GM19324 (cell line): Measurements from ENCODE around the gene TMEM170A.
"Not testable (repeated sequence)": the region's sequence is repeated elsewhere in the genome, so short reads cannot be mapped to it uniquely, and the experiment has no call there.

Experiments used
- ATAC-seq: cut with Tn5 transposase; IDR thresholded peaks from one replicate; pipeline ENCODE4 v1.9.1; 2021; ENCODE audit warnings: mild to moderate bottlenecking, moderate library complexity; ENCODE audit not compliant: unreplicated experiment, low FRiP score

TMEM170A gene

GRCh38 chr16:75464122-75464918 is at the start of gene TMEM170A:
Gene TMEM170A, minus strand, starts transcription at chr16:75464689. Its CDS starts 89 bp downstream, at chr16:75464600.
- ATAC-seq, result peak; percentile 97

GRCh38 chr16:75506574-75506973 is 42.1 kb upstream of the TMEM170A start:
- ATAC-seq, result no peak

GRCh38 chr16:75506107-75506506 is 41.6 kb upstream of the TMEM170A start:
- no peak for ATAC-seq

GRCh38 chr16:75503801-75504200 is 39.3 kb upstream of the TMEM170A start:
- no peak for ATAC-seq

GRCh38 chr16:75502916-75503605 is 38.6 kb upstream of the TMEM170A start:
- no peak for ATAC-seq

- ATAC-seq, result not testable (repeated sequence)
These were observed 37.3 kb upstream of the TMEM170A start for GRCh38 chr16:75501820-75502219.

GRCh38 chr16:75501359-75501758 is 36.9 kb upstream of the TMEM170A start:
- no peak for ATAC-seq

- ATAC-seq, result not testable (repeated sequence)
These were observed 34.3 kb upstream of the TMEM170A start for GRCh38 chr16:75498605-75499322.

GRCh38 chr16:75497558-75497957 is 33.1 kb upstream of the TMEM170A start:
- ATAC-seq, result no peak

GRCh38 chr16:75495076-75495674 is 30.7 kb upstream of the TMEM170A start, which contains the start of gene CHST6:
Gene CHST6, minus strand, starts transcription at chr16:75495441. Its CDS starts 15,613 bp downstream, at chr16:75479828.
- ATAC-seq, result no peak

- no peak for ATAC-seq
These were observed 30.2 kb upstream of the TMEM170A start for GRCh38 chr16:75494661-75495075.

GRCh38 chr16:75494184-75494583 is 29.7 kb upstream of the TMEM170A start:
- ATAC-seq, result no peak

GRCh38 chr16:75491876-75492275 is 27.4 kb upstream of the TMEM170A start:
- ATAC-seq, result no peak

GRCh38 chr16:75488322-75488721 is 23.8 kb upstream of the TMEM170A start:
- no peak for ATAC-seq

- no peak for ATAC-seq
These were observed 22.3 kb upstream of the TMEM170A start for GRCh38 chr16:75486676-75487313.

GRCh38 chr16:75486014-75486675 is 21.7 kb upstream of the TMEM170A start:
- no peak for ATAC-seq

- no peak for ATAC-seq
These were observed 20.9 kb upstream of the TMEM170A start for GRCh38 chr16:75485230-75486013.

GRCh38 chr16:75483222-75483621 is 18.7 kb upstream of the TMEM170A start:
- ATAC-seq, result no peak
